KMS-11 (cell line): ENCODE measurements around the gene TUBA8.
"Not testable (repeated sequence)": the region's sequence is repeated elsewhere in the genome, so short reads cannot be mapped to it uniquely, and the experiment has no call there.

Experiments used
- H2AFZ ChIP-seq: fragments of 200-600 bp; sonication (generic); 2 replicates; pipeline ENCODE4 v1.6.1; 2016; ENCODE audit warnings: antibody characterized with exemption, mixed run types, low read depth
- H3K27ac ChIP-seq: fragments of 200-600 bp; sonication (generic); 2 replicates; pipeline ENCODE4 v1.6.1; 2016; ENCODE audit warnings: mild to moderate bottlenecking, mixed run types
- H3K27me3 ChIP-seq: fragments of 200-600 bp; sonication (generic); 2 replicates; pipeline ENCODE4 v1.6.1; 2017; ENCODE audit warnings: mild to moderate bottlenecking, low read depth, mixed run types, moderate library complexity; ENCODE audit not compliant: insufficient read depth
- H3K36me3 ChIP-seq: fragments of 200-600 bp; sonication (generic); 2 replicates; pipeline ENCODE4 v1.6.1; 2017; ENCODE audit warnings: mild to moderate bottlenecking, mixed run types; ENCODE audit not compliant: insufficient read depth
- H3K4me1 ChIP-seq: fragments of 200-600 bp; sonication (generic); 2 replicates; pipeline ENCODE4 v1.6.1; 2016; ENCODE audit warnings: mild to moderate bottlenecking, low read depth, mixed run types; ENCODE audit not compliant: poor library complexity, severe bottlenecking
- H3K4me2 ChIP-seq: fragments of 200-600 bp; sonication (generic); 2 replicates; pipeline ENCODE4 v1.7.0; 2016; ENCODE audit warnings: mild to moderate bottlenecking, mixed run types
- H3K4me3 ChIP-seq: fragments of 200-600 bp; sonication (generic); IDR thresholded peaks from 2 replicates; pipeline ENCODE4 v1.6.1; 2017; ENCODE audit warnings: low read depth, low read length, mixed read lengths; ENCODE audit not compliant: insufficient read depth
- H3K79me2 ChIP-seq: fragments of 200-600 bp; sonication (generic); 2 replicates; pipeline ENCODE4 v1.6.1; 2016; ENCODE audit warnings: low read depth, mixed run types; ENCODE audit not compliant: insufficient read depth
- H3K9ac ChIP-seq: fragments of 200-600 bp; sonication (generic); 2 replicates; pipeline ENCODE4 v1.6.1; 2016; ENCODE audit warnings: mild to moderate bottlenecking, mixed run types
- H4K20me1 ChIP-seq: fragments of 200-600 bp; sonication (generic); 2 replicates; pipeline ENCODE4 v1.6.1; 2016; ENCODE audit warnings: mild to moderate bottlenecking, mixed run types; ENCODE audit not compliant: insufficient read depth
- CTCF ChIP-seq: fragments of 200-600 bp; sonication (generic); conservative IDR thresholded peaks from 2 replicates; pipeline ENCODE4 v1.6.1; 2017; ENCODE audit warnings: low read depth, mild to moderate bottlenecking, antibody characterized with exemption, low read length, moderate library complexity, mixed read lengths

TUBA8 gene

GRCh38 chr22:18110194-18110953, at the start of gene TUBA8:
TSS of gene TUBA8 (plus strand) at chr22:18110809. CDS start at chr22:18110866, 57 bp downstream.
- no peak within 1 kb of the TSS for H3K27ac ChIP-seq
- no peak within 1 kb of the TSS for H3K4me3 ChIP-seq
- no peaks in the 10 kb centered on the region for H3K79me2 ChIP-seq
- H3K4me2 ChIP-seq, result no peak within 1 kb of the TSS
- no peak within 1 kb of the TSS for H2AFZ ChIP-seq
- no peaks in the 10 kb centered on the region for H4K20me1 ChIP-seq
- no peaks in the 10 kb centered on the region for H3K36me3 ChIP-seq
- H3K27me3 ChIP-seq, result no peaks in the 10 kb centered on the region
- TF ChIP-seq CTCF, result no peak
- no peak within 1 kb of the TSS for H3K9ac ChIP-seq
- peaks cover 2% of the 10 kb centered on the region for H3K4me1 ChIP-seq

GRCh38 chr22:18062421-18062820, 48.2 kb upstream of the TUBA8 start:
- Histone ChIP-seq H3K9ac (no peak overlapping the region), H3K4me1 (peaks cover 65% of the 10 kb centered on the region), H3K4me2 (no peak overlapping the region), H3K36me3 (no peaks in the 10 kb centered on the region), H3K4me3 (no peak overlapping the region), H4K20me1 (no peaks in the 10 kb centered on the region), H3K27me3 (no peaks in the 10 kb centered on the region), H3K79me2 (no peaks in the 10 kb centered on the region), H3K27ac (no peak overlapping the region), H2AFZ (no peak overlapping the region)
- TF ChIP-seq CTCF, result no peak

- H3K79me2 ChIP-seq, result no peaks in the 10 kb centered on the region
- no peaks in the 10 kb centered on the region for H3K27me3 ChIP-seq
- H3K4me2 ChIP-seq, result no peak overlapping the region
- H4K20me1 ChIP-seq, result no peaks in the 10 kb centered on the region
- no peaks in the 10 kb centered on the region for H3K36me3 ChIP-seq
- H3K4me3 ChIP-seq, result no peak overlapping the region
- no peak overlapping the region for H3K9ac ChIP-seq
- no peak for TF ChIP-seq CTCF
- no peak overlapping the region for H2AFZ ChIP-seq
- H3K27ac ChIP-seq, result no peak overlapping the region
- H3K4me1 ChIP-seq, result peaks cover 56% of the 10 kb centered on the region
These were observed 47.3 kb upstream of the TUBA8 start for GRCh38 chr22:18063306-18063705.

- H3K4me2 ChIP-seq, H3K27ac ChIP-seq, H4K20me1 ChIP-seq, H3K79me2 ChIP-seq, H2AFZ ChIP-seq, H3K4me3 ChIP-seq, H3K9ac ChIP-seq, H3K36me3 ChIP-seq, H3K27me3 ChIP-seq: not testable (repeated sequence)
- H3K4me1 ChIP-seq, result peaks cover 52% of the 10 kb centered on the region
These were observed 46.9 kb upstream of the TUBA8 start for GRCh38 chr22:18063715-18064114.

- no peak overlapping the region for H2AFZ ChIP-seq
- H4K20me1 ChIP-seq, result no peaks in the 10 kb centered on the region
- H3K27me3 ChIP-seq, result no peaks in the 10 kb centered on the region
- H3K4me2 ChIP-seq, result no peak overlapping the region
- no peak overlapping the region for H3K4me3 ChIP-seq
- no peaks in the 10 kb centered on the region for H3K79me2 ChIP-seq
- peaks cover 43% of the 10 kb centered on the region for H3K4me1 ChIP-seq
- H3K9ac ChIP-seq, result no peak overlapping the region
- H3K36me3 ChIP-seq, result no peaks in the 10 kb centered on the region
- H3K27ac ChIP-seq, result no peak overlapping the region
- TF ChIP-seq CTCF, result no peak
These were observed 46.0 kb upstream of the TUBA8 start for GRCh38 chr22:18064636-18065035.
